Measurements from ENCODE around the gene KNSTRN. TPM values are rescaled to one million over a fixed set of nuclear protein-coding genes. Genes with fewer than 3 reads are reported as not detected.

Gene KNSTRN
- total RNA-seq, 1 experiment from 2014 or later: 115 TPM

- ChIA-PET CTCF (no interaction called here), POLR2A (ENCODE audit: low non-redundant PET) (no interaction called here)
- TF ChIP-seq EZH2 (IDR thresholded peaks at IDR 0.05; ENCODE audit: borderline replicate concordance, low read depth, low read length, poor library complexity, severe bottlenecking) (no peak), CTCF (conservative IDR thresholded peaks at IDR 0.05; ENCODE audit: low read depth, low read length) (no peak)
- Histone ChIP-seq H3K36me3 (ENCODE audit: insufficient read depth, low read length, poor library complexity, severe bottlenecking) (no peaks in the 10 kb centered on the region), H3K27ac (ENCODE audit: low read depth, low read length, poor library complexity, severe bottlenecking) (no peak overlapping the region), H3K9me3 (ENCODE audit: low read depth, low read length, poor library complexity, severe bottlenecking) (no peaks in the 10 kb centered on the region), H3K27me3 (replicated peaks; ENCODE audit: insufficient read depth, low read depth, low read length, poor library complexity) (no peaks in the 10 kb centered on the region), H3K4me1 (ENCODE audit: insufficient read depth, low read length, poor library complexity, severe bottlenecking) (no peaks in the 10 kb centered on the region), H3K4me3 (ENCODE audit: low read depth, low read length, poor library complexity, severe bottlenecking) (no peak overlapping the region)
- intact Hi-C loops (cut with micrococcal nuclease; ENCODE audit: unreplicated experiment): loop anchor here (10.0 kb wide), 1 partner anchor 166 kb away; no protein-coding TSS in a partner anchor
- no peak for DNase-seq (ENCODE audit: low spot score)
- no TSS peak for BruUV-seq (replicated peaks)
Observed at GRCh38 chr15:40348474-40348870, 34.0 kb upstream of the KNSTRN start.

- no peak for TF ChIP-seq EZH2 (IDR thresholded peaks at IDR 0.05; ENCODE audit: borderline replicate concordance, low read depth, low read length, poor library complexity, severe bottlenecking)
- no peak for TF ChIP-seq CTCF (conservative IDR thresholded peaks at IDR 0.05; ENCODE audit: low read depth, low read length)
- CTCF ChIA-PET: no interaction called here
- intact Hi-C loops (cut with micrococcal nuclease; ENCODE audit: unreplicated experiment): loop anchor here (10.0 kb wide), 1 partner anchor 166 kb away; no protein-coding TSS in a partner anchor
- no peak for DNase-seq (ENCODE audit: low spot score)
- Histone ChIP-seq H3K27ac (ENCODE audit: low read depth, low read length, poor library complexity, severe bottlenecking) (no peak overlapping the region), H3K4me3 (ENCODE audit: low read depth, low read length, poor library complexity, severe bottlenecking) (no peak overlapping the region), H3K36me3 (ENCODE audit: insufficient read depth, low read length, poor library complexity, severe bottlenecking) (no peaks in the 10 kb centered on the region), H3K4me1 (ENCODE audit: insufficient read depth, low read length, poor library complexity, severe bottlenecking) (peaks cover 3% of the 10 kb centered on the region), H3K27me3 (replicated peaks; ENCODE audit: insufficient read depth, low read depth, low read length, poor library complexity) (no peaks in the 10 kb centered on the region), H3K9me3 (ENCODE audit: low read depth, low read length, poor library complexity, severe bottlenecking) (no peaks in the 10 kb centered on the region)
- POLR2A ChIA-PET (ENCODE audit: low non-redundant PET): no interaction called here
- BruUV-seq (replicated peaks): no TSS peak
Observed at GRCh38 chr15:40349163-40349562, 33.4 kb upstream of the KNSTRN start.

GRCh38 chr15:40352281-40352901 is 30.1 kb upstream of the KNSTRN start:
- BruUV-seq (replicated peaks): no TSS peak
- H3K27ac ChIP-seq (ENCODE audit: low read depth, low read length, poor library complexity, severe bottlenecking): no peak overlapping the region
- H3K4me1 ChIP-seq (ENCODE audit: insufficient read depth, low read length, poor library complexity, severe bottlenecking): peaks cover 11% of the 10 kb centered on the region
- no peaks in the 10 kb centered on the region for H3K27me3 ChIP-seq (replicated peaks; ENCODE audit: insufficient read depth, low read depth, low read length, poor library complexity)
- ChIA-PET POLR2A (ENCODE audit: low non-redundant PET) (interaction anchor here (0.6 kb wide), 2 partner anchors 370 to 751 kb away, joined by 3 read pairs; no protein-coding TSS in a partner anchor), CTCF (no interaction called here)
- TF ChIP-seq CTCF (conservative IDR thresholded peaks at IDR 0.05; ENCODE audit: low read depth, low read length) (no peak), EZH2 (IDR thresholded peaks at IDR 0.05; ENCODE audit: borderline replicate concordance, low read depth, low read length, poor library complexity, severe bottlenecking) (no peak)
- intact Hi-C loops (cut with micrococcal nuclease; ENCODE audit: unreplicated experiment): no loop called here
- DNase-seq (ENCODE audit: low spot score): no peak
- no peak overlapping the region for H3K4me3 ChIP-seq (ENCODE audit: low read depth, low read length, poor library complexity, severe bottlenecking)
- H3K36me3 ChIP-seq (ENCODE audit: insufficient read depth, low read length, poor library complexity, severe bottlenecking): no peaks in the 10 kb centered on the region
- H3K9me3 ChIP-seq (ENCODE audit: low read depth, low read length, poor library complexity, severe bottlenecking): no peaks in the 10 kb centered on the region
